ENCODE data around the gene SNX25.

SNX25 gene

GRCh38 chr4:185352741-185353140 lies 143.3 kb downstream of the SNX25 start:
- peaks cover 8 to 82% of the 10 kb centered on the region in 2 experiments; a peak in 2 of 3 replicates for H3K36me3 ChIP-seq (ENCODE audit: control insufficient read depth in 2 of 2, insufficient read depth in 1 of 2, low read length in 2 of 2)
- no peaks in the 10 kb centered on the region for H3K9me3 ChIP-seq (ENCODE audit: control insufficient read depth, insufficient read depth, low read depth, low read length)
- POLR2A ChIA-PET: no interaction called here
- H3K4me3 ChIP-seq (ENCODE audit: low read depth, low read length): no peak overlapping the region
- CTCF ChIA-PET: no interaction called here
- TF ChIP-seq ZNF701 (tag by site-specific recombination; IDR thresholded peaks at IDR 0.05): no peak
- TF ChIP-seq ZNF433 (tag by site-specific recombination; IDR thresholded peaks at IDR 0.05; ENCODE audit: low read depth): no peak
- no peak for TF ChIP-seq ZNF114 (tag by site-specific recombination; IDR thresholded peaks at IDR 0.05)
- no peak for TF ChIP-seq ZNF629 (tag by site-specific recombination; IDR thresholded peaks at IDR 0.05)
- no peak for TF ChIP-seq PBX3 (CRISPR knock-in tag; IDR thresholded peaks at IDR 0.05)
- no peak for TF ChIP-seq KLF16 (tag by site-specific recombination; IDR thresholded peaks at IDR 0.05)
- no peak for TF ChIP-seq ZNF16 (tag by site-specific recombination; IDR thresholded peaks at IDR 0.05; ENCODE audit: low read depth)
- TF ChIP-seq SP3 (tag by site-specific recombination; IDR thresholded peaks at IDR 0.05): no peak
- no peak for TF ChIP-seq PRDM10 (tag by site-specific recombination; IDR thresholded peaks at IDR 0.05)
- H3K27ac ChIP-seq (ENCODE audit: extremely low read depth, low read depth, low read length): no peak overlapping the region
- H3K4me1 ChIP-seq (ENCODE audit: control insufficient read depth, insufficient read depth, low read length): no peaks in the 10 kb centered on the region

- TF ChIP-seq ZNF610 (tag by site-specific recombination; IDR thresholded peaks at IDR 0.05; ENCODE audit: borderline replicate concordance) (no peak), GFI1B (tag by site-specific recombination; IDR thresholded peaks at IDR 0.05) (no peak), HIC1 (tag by site-specific recombination; IDR thresholded peaks at IDR 0.05) (no peak), FEZF1 (tag by site-specific recombination; IDR thresholded peaks at IDR 0.05) (no peak)
- H3K9me3 ChIP-seq (ENCODE audit: control insufficient read depth, insufficient read depth, low read depth, low read length): no peaks in the 10 kb centered on the region
- CTCF ChIA-PET: no interaction called here
- peaks cover 4% of the 10 kb centered on the region; the same call in 1 of the 2 replicates for H3K4me1 ChIP-seq (ENCODE audit: control insufficient read depth, insufficient read depth, low read length)
- no peak overlapping the region for H3K4me3 ChIP-seq (ENCODE audit: low read depth, low read length)
- no peak overlapping the region for H3K27ac ChIP-seq (ENCODE audit: extremely low read depth, low read depth, low read length)
- POLR2A ChIA-PET: no interaction called here
- H3K36me3 ChIP-seq (ENCODE audit: control insufficient read depth in 2 of 2, insufficient read depth in 1 of 2, low read length in 2 of 2): peaks cover 0 to 57% of the 10 kb centered on the region in 2 experiments
Observed at GRCh38 chr4:185357211-185357610, 147.8 kb downstream of the SNX25 start.

GRCh38 chr4:185357733-185358440 lies 148.5 kb downstream of the SNX25 start:
- no peaks in the 10 kb centered on the region for H3K9me3 ChIP-seq (ENCODE audit: control insufficient read depth, insufficient read depth, low read depth, low read length)
- peaks cover 4% of the 10 kb centered on the region; the same call in 1 of the 2 replicates for H3K4me1 ChIP-seq (ENCODE audit: control insufficient read depth, insufficient read depth, low read length)
- CTCF ChIA-PET: interaction anchor here (0.7 kb wide), 1 partner anchor 79 kb away, joined by 3 read pairs; no protein-coding TSS in a partner anchor
- no peak overlapping the region for H3K27ac ChIP-seq (ENCODE audit: extremely low read depth, low read depth, low read length)
- peaks cover 0 to 51% of the 10 kb centered on the region in 2 experiments for H3K36me3 ChIP-seq (ENCODE audit: control insufficient read depth in 2 of 2, insufficient read depth in 1 of 2, low read length in 2 of 2)
- H3K4me3 ChIP-seq (ENCODE audit: low read depth, low read length): no peak overlapping the region
- POLR2A ChIA-PET: no interaction called here
- no peak for TF ChIP-seq ZNF701 (tag by site-specific recombination; IDR thresholded peaks at IDR 0.05)
- no peak for TF ChIP-seq ZNF311 (tag by site-specific recombination; IDR thresholded peaks at IDR 0.05; ENCODE audit: borderline replicate concordance)
- no peak for TF ChIP-seq ZNF621 (tag by site-specific recombination; IDR thresholded peaks at IDR 0.05)
- no peak for TF ChIP-seq ZNF433 (tag by site-specific recombination; IDR thresholded peaks at IDR 0.05; ENCODE audit: low read depth)
- TF ChIP-seq ZNF169 (tag by site-specific recombination; IDR thresholded peaks at IDR 0.05): no peak
- no peak for TF ChIP-seq MYNN (tag by site-specific recombination; IDR thresholded peaks at IDR 0.05; ENCODE audit: borderline replicate concordance)
- no peak for TF ChIP-seq ZNF18 (tag by site-specific recombination; IDR thresholded peaks at IDR 0.05)
- TF ChIP-seq ZFP37 (tag by site-specific recombination; IDR thresholded peaks at IDR 0.05): no peak
- no peak for TF ChIP-seq ZNF184 (tag by site-specific recombination; IDR thresholded peaks at IDR 0.05)
- TF ChIP-seq ZNF24 (tag by site-specific recombination; IDR thresholded peaks at IDR 0.05): no peak
- no peak for TF ChIP-seq SALL2 (tag by site-specific recombination; IDR thresholded peaks at IDR 0.05; ENCODE audit: borderline replicate concordance)
- no peak for TF ChIP-seq SETDB1 (IDR thresholded peaks at IDR 0.05; ENCODE audit: insufficient read length, low read length)
